22Rv1 (cell line): ENCODE data around the gene FOXI1.

ENCODE experiments used
- CTCF ChIP-seq: fragments of 450-650 bp; IDR thresholded peaks from 2 replicates; pipeline ENCODE4 v1.5.1; 2017; ENCODE audit warnings: mild to moderate bottlenecking
- ZFX ChIP-seq: fragments of 450-650 bp; IDR thresholded peaks from 2 replicates; pipeline ENCODE4 v1.6.1; 2017; ENCODE audit warnings: antibody characterized with exemption, borderline replicate concordance

- TF ChIP-seq CTCF = no peak
- TF ChIP-seq ZFX = no peak
Measured at GRCh38 chr5:170126061-170126460, 20.4 kb downstream of the FOXI1 start.
